ENCODE results near the gene EML4.

GRCh38 chr2:42219160-42219559 lies 50.0 kb downstream of the EML4 start:
- TF ChIP-seq POLR2AphosphoS5 (IDR thresholded peaks at IDR 0.05; ENCODE audit: borderline replicate concordance, low read depth, low read length) (no peak), EZH2 (IDR thresholded peaks at IDR 0.05) (no peak), FOXP2 (optimal IDR thresholded peaks at IDR 0.05; ENCODE audit: control extremely low read depth, extremely low read length, insufficient read depth) (no peak)

All from SK-N-MC (cell line).